Activated CD8-positive, alpha-beta memory T cell treated with anti-CD3 and anti-CD28 coated beads, Interleukin-2, amount 50 U/mL, for 4 hours (primary cell): ENCODE results near the gene CCDC200.
"Not testable (repeated sequence)": the region's sequence is repeated elsewhere in the genome, so short reads cannot be mapped to it uniquely, and the experiment has no call there.

Experiments used
- DNase-seq: peaks from one replicate; pipeline ENCODE4 v3.0.0-alpha.2; 2020

Gene CCDC200

DNA sequence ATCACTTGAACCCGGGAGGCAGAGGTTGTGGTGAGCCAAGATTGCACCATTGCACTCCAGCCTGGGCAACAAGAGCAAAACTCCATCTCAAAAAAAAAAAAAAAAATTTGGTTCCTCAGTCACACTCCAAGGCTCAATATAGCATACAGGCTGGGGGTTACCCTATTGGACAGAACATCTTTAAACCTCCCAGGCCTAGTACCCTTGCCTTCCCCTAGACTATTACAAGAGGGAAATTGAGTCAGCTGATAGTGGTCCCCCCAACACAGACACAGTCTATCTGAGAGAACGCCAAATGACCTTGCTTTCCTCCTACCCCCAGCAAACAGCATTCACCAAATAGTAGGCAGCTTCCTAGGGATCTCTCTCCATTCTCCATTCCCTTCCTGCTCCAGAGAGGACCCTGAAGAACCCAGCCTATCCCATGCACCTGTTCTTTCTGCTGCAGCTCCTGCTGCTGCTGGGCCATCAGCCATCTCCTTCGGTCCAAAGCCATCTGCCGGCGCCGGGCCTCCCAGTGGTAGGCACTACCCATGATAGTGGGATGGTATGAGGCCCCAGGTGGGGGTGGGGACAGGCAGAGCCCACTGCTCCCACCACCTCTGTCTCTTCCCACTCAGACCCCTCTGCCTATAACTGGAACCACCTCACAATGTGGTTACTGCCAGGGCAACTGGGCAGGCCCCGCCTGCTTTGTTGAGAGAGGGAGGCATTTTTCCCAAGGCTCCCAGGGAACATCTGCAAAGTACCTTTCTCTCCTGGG lies at the start of gene CCDC200:
CCDC200 (minus strand) TSS at position 604 of the 763 bp plus-strand sequence; CDS start at position 535, 69 bp downstream.
- DNase-seq, result not testable (repeated sequence)

DNA sequence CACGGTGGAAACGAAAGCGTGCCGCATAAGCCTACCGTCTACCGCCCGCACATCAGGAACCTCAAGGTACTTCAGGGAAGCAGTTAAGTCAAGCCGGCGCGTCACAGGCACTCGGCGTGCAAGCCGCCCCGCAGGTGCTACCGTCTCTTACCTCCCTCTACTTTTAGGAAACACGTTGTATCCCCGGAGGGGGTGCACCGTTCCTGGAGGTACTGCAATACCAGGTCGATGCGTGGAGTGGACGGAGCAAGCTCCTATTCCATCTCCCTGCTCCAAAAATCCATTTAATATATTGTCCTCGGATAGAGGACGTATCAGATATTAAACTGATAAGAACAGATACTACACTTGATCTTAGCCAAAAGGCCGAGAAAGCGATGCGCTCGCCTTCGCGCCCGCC lies 44.5 kb upstream of the CCDC200 start:
- DNase-seq, result not testable (repeated sequence)

DNA sequence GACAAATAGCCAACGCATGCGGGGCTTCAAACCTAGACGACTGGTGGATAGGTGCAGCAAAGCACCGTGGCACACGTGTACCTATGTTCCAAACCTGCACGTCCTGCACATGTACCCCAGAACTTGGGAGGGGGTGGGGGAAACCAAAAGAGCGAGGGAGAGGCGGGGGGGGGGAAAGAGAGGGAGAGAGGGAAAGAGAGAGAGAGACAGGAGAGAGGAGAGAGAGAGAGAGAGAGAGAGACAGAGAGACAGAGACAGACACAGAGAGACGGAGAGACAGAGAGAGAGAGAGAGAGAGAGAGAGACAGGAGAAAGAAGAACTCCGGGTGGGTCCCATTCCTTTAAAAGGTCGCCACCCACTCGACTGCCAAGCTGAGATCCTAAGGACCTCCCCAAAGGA lies 44.1 kb upstream of the CCDC200 start:
- not testable (repeated sequence) for DNase-seq

DNA sequence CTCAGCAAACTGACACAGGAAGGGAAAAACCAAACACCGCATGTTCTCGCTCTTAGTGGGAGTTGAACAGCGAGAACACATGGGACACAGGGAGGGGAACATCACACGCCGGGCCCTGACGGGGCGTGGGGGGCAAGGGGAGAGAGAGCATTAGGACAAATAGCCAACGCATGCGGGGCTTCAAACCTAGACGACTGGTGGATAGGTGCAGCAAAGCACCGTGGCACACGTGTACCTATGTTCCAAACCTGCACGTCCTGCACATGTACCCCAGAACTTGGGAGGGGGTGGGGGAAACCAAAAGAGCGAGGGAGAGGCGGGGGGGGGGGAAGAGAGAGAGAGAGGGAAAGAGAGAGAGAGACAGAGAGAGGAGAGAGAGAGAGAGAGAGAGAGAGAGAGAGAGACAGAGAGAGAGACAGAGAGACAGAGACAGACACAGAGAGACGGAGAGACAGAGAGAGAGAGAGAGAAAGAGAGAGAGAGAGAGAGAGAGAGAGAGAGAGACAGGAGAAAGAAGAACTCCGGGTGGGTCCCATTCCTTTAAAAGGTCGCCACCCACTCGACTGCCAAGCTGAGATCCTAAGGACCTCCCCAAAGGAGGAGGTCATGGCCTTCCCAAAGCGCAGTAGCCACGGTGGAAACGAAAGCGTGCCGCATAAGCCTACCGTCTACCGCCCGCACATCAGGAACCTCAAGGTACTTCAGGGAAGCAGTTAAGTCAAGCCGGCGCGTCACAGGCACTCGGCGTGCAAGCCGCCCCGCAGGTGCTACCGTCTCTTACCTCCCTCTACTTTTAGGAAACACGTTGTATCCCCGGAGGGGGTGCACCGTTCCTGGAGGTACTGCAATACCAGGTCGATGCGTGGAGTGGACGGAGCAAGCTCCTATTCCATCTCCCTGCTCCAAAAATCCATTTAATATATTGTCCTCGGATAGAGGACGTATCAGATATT lies 42.4 kb upstream of the CCDC200 start:
- not testable (repeated sequence) for DNase-seq

DNA sequence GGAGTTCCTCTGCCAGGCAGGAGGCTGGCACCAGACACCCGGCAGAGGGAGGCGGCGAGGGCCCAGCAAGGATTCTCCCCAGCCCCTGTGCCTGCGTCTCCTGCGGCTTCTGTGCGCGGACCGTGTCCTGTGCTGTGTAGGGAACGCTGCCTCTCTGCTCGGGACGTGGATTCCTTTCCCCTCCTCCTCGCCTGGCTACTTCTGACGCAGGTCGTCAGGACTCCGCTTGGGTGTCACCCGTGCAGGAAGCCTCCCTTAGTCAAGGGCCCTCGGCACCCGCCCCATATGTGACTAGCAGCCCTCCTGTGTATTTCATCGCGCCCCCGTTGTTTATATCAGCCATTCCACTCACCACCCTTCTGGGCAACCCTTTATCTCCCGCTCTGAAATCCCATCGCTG lies 18.0 kb upstream of the CCDC200 start:
- not testable (repeated sequence) for DNase-seq

DNA sequence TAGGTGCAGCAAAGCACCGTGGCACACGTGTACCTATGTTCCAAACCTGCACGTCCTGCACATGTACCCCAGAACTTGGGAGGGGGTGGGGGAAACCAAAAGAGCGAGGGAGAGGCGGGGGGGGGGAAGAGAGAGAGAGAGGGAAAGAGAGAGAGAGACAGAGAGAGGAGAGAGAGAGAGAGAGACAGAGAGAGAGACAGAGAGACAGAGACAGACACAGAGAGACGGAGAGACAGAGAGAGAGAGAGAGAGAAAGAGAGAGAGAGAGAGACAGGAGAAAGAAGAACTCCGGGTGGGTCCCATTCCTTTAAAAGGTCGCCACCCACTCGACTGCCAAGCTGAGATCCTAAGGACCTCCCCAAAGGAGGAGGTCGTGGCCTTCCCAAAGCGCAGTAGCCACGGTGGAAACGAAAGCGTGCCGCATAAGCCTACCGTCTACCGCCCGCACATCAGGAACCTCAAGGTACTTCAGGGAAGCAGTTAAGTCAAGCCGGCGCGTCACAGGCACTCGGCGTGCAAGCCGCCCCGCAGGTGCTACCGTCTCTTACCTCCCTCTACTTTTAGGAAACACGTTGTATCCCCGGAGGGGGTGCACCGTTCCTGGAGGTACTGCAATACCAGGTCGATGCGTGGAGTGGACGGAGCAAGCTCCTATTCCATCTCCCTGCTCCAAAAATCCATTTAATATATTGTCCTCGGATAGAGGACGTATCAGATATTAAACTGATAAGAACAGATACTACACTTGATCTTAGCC lies 12.4 kb upstream of the CCDC200 start:
- DNase-seq, result not testable (repeated sequence)

DNA sequence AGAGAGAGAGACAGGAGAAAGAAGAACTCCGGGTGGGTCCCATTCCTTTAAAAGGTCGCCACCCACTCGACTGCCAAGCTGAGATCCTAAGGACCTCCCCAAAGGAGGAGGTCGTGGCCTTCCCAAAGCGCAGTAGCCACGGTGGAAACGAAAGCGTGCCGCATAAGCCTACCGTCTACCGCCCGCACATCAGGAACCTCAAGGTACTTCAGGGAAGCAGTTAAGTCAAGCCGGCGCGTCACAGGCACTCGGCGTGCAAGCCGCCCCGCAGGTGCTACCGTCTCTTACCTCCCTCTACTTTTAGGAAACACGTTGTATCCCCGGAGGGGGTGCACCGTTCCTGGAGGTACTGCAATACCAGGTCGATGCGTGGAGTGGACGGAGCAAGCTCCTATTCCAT lies 11.2 kb upstream of the CCDC200 start:
- DNase-seq, result not testable (repeated sequence)

DNA sequence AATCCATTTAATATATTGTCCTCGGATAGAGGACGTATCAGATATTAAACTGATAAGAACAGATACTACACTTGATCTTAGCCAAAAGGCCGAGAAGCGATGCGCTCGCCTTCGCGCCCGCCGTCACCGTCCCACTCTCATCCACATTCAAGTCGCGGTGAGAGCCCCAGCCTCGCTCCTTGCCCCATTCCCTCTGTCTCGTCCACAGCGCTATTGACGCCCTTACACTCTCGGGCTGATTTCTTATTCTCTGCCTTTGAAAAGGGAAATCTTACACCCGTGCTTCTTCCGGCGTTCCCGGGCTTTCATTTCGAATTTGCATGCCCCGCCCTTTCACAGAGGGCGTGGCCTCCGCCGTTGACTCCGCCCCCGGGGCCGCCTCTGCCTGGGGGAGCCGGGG lies 5.5 kb upstream of the CCDC200 start, which contains the start of gene RNU2-1:
RNU2-1 (minus strand) TSS at position 101 of the 400 bp plus-strand sequence.
- not testable (repeated sequence) for DNase-seq

DNA sequence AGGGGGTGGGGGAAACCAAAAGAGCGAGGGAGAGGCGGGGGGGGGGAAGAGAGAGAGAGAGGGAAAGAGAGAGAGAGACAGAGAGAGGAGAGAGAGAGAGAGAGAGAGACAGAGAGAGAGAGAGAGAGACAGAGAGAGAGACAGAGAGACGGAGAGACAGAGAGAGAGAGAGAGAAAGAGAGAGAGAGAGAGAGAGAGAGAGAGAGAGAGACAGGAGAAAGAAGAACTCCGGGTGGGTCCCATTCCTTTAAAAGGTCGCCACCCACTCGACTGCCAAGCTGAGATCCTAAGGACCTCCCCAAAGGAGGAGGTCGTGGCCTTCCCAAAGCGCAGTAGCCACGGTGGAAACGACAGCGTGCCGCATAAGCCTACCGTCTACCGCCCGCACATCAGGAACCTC lies 4.8 kb upstream of the CCDC200 start:
- DNase-seq, result not testable (repeated sequence)

DNA sequence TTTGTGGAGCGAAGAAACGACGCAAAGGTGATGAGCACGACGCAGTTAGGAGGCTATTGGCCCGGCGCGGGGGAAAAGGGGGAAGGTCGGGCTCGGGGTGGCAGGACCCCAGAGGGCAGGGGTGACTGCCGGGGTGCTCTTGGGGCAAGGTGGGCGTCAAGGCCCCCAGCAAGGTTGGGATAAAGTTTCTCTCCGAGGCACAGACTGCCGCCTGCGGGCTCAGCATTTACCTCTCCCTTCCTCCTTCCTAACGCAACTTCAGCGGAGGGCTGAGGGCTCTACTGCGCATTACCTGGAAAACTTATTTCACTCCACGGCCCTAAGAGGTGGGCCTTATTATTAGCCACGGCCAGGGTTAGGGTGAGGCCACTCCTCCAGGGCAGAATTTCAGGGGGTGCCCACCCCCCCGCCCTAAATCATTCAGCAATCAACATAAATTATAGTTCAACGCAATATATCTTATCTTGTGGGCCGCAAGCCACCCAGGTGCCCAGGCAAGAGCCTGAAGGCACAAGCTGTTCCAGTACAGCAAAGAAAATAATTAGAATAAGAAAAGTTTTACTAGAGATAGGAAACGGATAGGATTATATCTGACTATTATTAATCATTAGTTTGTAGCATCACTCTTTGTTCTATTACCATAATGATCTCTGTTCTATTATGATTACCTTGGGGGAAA lies 3.7 kb upstream of the CCDC200 start:
- DNase-seq, result not testable (repeated sequence)

DNA sequence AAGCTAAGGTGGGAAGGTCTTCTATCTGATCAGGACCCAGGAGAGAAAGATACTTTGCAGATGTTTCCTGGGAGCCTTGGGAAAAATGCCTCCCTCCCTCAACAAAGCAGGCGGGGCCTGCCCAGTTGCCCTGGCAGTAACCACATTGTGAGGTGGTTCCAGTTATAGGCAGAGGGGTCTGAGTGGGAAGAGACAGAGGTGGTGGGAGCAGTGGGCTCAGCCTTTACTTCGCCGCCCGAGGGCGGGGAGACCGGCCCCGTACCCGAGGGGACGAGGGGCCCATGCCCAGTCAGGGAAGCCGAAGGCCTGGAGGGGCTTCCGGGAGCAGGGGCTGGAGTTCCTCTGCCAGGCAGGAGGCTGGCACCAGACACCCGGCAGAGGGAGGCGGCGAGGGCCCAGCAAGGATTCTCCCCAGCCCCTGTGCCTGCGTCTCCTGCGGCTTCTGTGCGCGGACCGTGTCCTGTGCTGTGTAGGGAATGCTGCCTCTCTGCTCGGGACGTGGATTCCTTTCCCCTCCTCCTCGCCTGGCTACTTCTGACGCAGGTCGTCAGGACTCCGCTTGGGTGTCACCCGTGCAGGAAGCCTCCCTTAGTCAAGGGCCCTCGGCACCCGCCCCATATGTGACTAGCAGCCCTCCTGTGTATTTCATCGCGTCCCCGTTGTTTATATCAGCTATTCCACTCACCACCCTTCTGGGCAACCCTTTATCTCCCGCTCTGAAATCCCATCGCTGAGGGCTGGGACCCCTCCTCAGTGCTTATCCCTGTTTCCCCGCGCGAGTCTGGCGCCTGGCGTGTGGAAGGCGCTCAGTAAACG lies 3.0 kb upstream of the CCDC200 start:
- DNase-seq, result not testable (repeated sequence)

DNA sequence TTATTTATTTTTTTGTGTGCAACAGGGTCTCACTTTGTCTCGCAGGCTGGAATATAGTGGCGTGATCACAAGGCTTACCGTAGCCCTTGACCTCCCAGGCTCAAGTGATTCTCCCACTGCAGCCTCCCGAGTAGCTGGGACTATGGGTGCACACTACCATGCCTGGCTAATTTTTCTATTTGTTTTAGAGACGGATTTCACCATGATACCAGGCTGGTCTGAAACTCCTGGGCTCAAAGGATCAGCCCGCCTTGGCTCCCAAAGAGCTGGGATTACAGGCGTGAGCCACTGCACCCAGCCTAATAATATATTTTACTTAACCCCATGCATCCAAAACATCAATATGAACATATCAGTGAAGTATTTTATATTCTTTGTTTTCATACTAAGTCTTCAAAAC lies 2.0 kb downstream of the CCDC200 start:
- DNase-seq, result no peak

DNA sequence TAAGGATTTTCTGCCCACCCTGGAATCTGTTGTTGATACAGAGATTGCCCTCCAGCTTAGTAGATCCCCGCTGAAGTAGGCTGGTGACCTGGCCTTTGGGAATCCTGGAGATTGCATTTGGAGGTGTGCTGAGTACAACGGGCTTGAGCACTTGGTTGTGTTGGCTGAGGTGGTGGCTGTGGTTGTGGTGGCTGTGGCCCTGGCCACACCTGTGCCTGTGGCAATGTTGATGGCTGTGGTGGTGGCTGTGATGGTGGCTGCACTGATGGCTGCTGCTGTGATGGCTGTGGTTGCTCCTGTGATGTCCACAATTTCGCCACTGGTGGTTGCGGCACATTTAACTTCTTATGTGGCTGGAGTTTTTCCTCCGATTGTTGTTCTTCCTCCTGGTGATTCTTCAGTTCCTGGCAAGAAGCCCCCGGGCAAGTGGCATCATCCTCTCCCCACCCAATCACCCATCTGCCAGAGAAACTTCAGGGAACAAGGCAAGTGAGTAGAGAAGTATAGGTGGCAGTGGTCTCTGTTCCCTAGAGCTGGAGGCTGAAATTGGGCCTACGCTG lies 4.2 kb downstream of the CCDC200 start:
- DNase-seq, result no peak

DNA sequence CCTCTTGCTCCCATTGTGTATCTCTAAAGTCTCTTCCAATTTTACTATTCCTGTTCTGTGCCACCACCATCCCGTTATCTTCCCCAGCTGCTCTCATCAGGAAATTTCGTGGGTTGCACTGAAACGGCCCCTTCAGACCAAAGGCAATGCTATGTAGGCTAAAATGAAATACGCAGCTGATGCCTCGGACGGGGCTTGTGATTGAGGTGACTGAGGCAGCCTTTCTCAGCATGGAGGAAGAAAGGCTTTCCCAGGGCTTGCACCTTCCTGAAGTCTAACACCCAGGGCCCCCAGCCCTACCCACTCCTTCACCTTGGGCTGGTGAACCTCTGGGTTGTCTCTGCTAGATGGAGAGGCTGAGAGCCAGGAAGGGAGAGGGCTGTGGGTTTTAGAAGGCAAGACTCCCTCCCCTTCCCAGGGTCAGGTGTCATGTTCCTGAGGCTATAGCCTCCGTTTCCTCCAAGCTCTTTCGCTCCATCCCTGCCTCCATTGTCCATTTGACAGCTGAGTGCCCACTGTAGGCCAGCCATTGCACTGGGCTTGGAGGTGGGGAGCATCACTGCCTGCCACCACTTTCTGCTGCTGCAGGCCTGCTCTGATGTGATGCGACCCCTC lies 7.8 kb downstream of the CCDC200 start:
- no peak for DNase-seq

DNA sequence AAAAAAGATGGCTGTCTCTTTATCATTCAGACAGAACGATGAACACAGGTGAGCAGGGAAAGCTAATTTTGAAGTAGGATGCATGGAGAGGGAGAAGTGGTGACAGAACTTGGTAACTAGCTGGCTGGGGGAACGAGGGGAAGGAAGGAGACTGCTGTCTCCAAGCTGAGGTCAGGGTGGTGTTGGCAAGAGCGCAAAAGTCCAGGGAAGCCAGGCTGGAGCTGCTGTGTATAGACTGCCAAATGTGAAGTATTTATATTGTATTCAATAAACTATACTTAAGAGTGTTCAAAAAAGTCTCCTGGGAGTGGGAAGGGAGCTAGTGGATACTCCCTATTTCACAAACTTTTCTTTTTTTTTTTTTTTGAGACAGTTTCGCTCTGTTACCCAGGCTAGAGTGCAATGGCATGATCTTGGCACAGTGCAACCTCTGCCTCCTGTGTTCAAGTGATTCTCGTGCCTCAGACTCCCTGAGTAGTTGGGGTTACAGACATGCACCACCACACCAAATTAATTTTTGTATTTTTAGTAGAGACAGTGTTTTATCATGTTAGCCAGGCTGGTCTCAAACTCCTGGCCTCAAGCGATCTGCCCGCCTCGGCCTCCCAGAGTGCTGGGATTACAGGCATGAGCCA lies 8.6 kb downstream of the CCDC200 start:
- DNase-seq, result no peak

DNA sequence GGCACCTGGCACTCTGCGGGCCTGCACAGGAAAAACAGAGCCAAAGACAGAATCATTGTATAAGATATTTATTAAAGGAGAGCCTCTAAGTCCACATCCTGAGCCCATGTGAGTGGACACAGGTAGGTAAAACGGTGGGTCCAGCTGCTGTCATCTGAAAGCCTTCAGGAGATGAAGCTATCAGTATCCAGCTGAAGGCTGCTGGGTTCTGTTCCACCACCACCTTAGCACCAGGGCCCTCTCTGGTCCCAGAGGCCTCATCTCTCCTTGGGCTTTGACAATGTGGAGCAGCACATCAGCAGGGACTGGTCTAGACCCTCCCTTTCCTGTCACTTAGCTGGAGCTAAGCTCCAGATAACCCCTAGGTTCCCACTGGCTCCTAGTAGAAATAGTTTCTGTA lies 9.4 kb downstream of the CCDC200 start:
- DNase-seq, result no peak

DNA sequence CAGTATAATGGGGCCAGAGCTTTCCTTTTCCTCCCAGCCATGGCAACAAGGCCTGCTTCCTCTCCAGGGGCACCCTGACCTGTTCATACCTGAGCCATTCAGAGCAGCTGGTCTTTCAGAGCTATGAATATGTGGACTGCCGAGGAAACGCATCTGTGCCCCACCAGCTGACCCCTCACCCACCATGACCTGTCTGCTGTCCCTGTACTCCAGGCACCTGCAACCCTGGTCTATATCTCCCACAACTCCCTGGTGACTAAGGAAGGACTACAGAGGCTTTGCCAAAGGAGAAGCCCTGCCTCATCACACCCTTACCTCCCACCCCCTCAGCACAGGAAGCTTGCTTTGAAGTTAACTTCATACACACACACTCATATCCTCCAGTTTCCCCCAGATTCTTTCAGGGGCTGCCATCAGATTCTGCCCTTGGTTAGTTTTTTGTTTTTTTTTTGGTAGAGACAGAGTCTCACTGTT lies 10.8 kb downstream of the CCDC200 start:
- DNase-seq, result peak; percentile 31

DNA sequence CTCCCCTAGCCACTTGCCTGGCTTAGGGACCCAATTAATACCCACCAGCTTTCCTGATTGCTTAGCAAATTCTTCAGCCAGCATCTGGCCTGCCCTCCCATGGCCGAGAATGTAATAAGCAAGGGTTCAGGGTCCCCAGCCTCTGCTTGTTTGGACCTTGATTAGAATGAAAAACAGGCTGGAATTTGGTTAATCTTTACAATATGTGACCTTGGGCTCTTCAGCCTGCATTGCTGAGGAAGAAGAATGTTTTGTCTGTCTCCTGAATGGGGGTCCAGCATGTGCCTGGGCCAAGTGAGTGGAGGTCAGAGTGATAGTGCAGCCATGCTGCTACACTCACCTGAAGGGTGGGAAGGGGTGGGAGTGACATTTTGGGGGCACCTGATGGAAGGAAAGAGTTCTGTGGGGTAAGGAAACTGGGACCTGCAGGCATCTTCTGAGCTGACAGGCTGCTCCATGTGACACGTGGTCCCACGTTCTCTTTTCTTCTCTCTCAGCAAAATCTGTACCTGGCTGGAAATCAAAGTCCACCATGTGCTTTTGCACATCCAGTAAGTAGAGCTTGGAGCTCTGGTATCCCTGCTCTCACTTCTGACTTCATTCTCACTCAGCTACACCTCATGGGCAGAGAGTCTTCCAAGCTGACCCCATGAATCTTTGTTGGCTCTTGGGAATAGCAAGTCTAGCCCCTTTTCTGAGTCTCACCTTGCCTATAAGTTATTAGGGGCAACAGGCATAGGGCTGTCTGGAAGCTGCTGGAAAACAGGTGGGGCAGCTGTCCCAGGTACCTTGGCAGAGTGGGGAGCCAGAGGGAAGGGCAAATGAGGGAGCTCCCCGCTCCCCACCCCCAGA lies 11.4 kb downstream of the CCDC200 start:
- no peak for DNase-seq

DNA sequence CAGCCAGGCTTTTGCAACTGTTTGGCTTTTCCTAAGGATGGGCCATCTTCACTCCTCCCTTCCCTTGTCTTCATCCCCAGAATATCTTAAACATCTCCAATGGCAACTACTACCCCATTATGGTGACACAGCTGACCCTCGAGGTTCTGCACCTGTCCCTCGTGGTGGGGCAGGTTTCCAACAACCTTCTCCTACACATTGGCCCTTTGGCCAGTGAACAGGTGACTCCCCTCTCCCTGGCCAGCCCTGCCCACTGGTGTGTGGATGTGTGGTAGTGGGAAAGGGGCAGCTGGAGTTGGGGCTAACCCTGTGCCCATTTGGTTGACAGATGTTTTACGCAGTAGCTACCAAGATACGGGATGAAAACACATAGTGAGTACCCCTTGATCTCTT lies 12.1 kb downstream of the CCDC200 start:
- DNase-seq, result no peak
